Measurements from ENCODE around the gene PCSK6. TPM values are rescaled to one million over a fixed set of nuclear protein-coding genes. Genes with fewer than 3 reads are reported as not detected.

Gene PCSK6
- total RNA-seq, 2 donors from 2014 or later: 5.1 to 8.8 TPM

- no peaks in the 10 kb centered on the region for H3K27me3 ChIP-seq (replicated peaks; ENCODE audit: insufficient read depth)
- no peaks in the 10 kb centered on the region for H3K9me3 ChIP-seq
- H3K27ac ChIP-seq: no peak overlapping the region
- no peaks in the 10 kb centered on the region for H3K4me1 ChIP-seq (ENCODE audit: control insufficient read depth in 1 of 2, low read depth in 2 of 2)
- no peak overlapping the region for H3K4me3 ChIP-seq
- H3K36me3 ChIP-seq: no peaks in the 10 kb centered on the region
- no peak for ATAC-seq (ENCODE audit: insufficient number of reproducible peaks, low FRiP score, low read depth)
- TF ChIP-seq, protein P1, sequence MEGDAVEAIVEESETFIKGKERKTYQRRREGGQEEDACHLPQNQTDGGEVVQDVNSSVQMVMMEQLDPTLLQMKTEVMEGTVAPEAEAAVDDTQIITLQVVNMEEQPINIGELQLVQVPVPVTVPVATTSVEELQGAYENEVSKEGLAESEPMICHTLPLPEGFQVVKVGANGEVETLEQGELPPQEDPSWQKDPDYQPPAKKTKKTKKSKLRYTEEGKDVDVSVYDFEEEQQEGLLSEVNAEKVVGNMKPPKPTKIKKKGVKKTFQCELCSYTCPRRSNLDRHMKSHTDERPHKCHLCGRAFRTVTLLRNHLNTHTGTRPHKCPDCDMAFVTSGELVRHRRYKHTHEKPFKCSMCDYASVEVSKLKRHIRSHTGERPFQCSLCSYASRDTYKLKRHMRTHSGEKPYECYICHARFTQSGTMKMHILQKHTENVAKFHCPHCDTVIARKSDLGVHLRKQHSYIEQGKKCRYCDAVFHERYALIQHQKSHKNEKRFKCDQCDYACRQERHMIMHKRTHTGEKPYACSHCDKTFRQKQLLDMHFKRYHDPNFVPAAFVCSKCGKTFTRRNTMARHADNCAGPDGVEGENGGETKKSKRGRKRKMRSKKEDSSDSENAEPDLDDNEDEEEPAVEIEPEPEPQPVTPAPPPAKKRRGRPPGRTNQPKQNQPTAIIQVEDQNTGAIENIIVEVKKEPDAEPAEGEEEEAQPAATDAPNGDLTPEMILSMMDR (IDR thresholded peaks at IDR 0.05): no peak
- no peak for DNase-seq (ENCODE audit: low spot score)
Observed at GRCh38 chr15:101433396-101433795, 56.1 kb downstream of the PCSK6 start.

DNA sequence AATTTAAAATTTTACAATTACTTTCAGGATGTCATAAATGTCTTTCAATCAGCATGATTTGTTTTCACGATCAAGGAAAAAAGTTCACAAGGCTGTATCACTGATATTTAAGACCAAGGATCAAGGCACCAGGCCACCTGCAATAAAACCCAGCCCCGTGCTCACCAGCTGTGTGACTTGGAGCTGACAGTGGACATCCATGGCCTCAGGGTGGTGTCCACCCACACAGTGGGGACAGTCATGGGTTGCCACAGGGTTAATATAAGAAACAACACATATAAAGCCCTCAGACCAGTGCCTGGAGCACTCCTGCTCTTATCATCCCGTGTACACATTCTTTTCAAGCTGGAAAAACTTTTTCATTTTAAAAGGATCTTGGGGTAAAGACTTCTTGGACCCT lies 56.5 kb downstream of the PCSK6 start:
- Histone ChIP-seq H3K36me3 (no peaks in the 10 kb centered on the region), H3K27me3 (replicated peaks; ENCODE audit: insufficient read depth) (no peaks in the 10 kb centered on the region), H3K4me3 (no peak overlapping the region), H3K4me1 (ENCODE audit: control insufficient read depth in 1 of 2, low read depth in 2 of 2) (no peaks in the 10 kb centered on the region), H3K27ac (no peak overlapping the region), H3K9me3 (no peaks in the 10 kb centered on the region)
- no peak for DNase-seq (ENCODE audit: low spot score)
- ATAC-seq (ENCODE audit: insufficient number of reproducible peaks, low FRiP score, low read depth): no peak
- TF ChIP-seq, protein P1 (IDR thresholded peaks at IDR 0.05): no peak

- no peak overlapping the region for H3K27ac ChIP-seq
- H3K36me3 ChIP-seq: no peaks in the 10 kb centered on the region
- no peaks in the 10 kb centered on the region for H3K4me1 ChIP-seq (ENCODE audit: control insufficient read depth in 1 of 2, low read depth in 2 of 2)
- no peak overlapping the region for H3K4me3 ChIP-seq
- DNase-seq (ENCODE audit: low spot score) (no peak), ATAC-seq (ENCODE audit: insufficient number of reproducible peaks, low FRiP score, low read depth) (no peak)
- no peaks in the 10 kb centered on the region for H3K27me3 ChIP-seq (replicated peaks; ENCODE audit: insufficient read depth)
- no peaks in the 10 kb centered on the region for H3K9me3 ChIP-seq
- TF ChIP-seq, protein P1 (IDR thresholded peaks at IDR 0.05): no peak
Observed at GRCh38 chr15:101431748-101432147, 57.8 kb downstream of the PCSK6 start.

- TF ChIP-seq, protein P1 (IDR thresholded peaks at IDR 0.05): no peak
Observed at GRCh38 chr15:101431301-101431700, 58.2 kb downstream of the PCSK6 start.

DNA sequence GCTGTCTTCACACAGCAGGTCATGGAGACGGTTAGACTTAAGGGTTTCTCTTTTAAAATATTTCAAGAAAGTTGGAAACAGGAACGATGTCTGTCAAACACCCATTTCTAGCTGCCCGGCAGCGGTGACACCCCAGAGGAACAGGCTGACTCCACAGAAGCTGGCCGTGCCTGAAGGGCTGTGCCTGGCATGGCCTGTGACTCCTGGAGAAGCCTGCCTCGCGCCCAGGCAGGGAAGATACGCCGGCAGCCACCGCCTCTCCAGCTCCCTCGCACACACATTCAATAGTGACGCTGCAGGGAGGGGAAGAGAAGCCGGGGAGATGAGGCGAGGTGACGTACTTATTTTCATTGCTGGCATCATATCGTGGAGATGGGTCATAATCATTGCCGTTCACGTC lies 59.9 kb downstream of the PCSK6 start:
- Histone ChIP-seq H3K4me3 (no peak overlapping the region), H3K27ac (no peak overlapping the region), H3K27me3 (replicated peaks; ENCODE audit: insufficient read depth) (no peaks in the 10 kb centered on the region), H3K9me3 (no peaks in the 10 kb centered on the region), H3K36me3 (no peaks in the 10 kb centered on the region), H3K4me1 (ENCODE audit: control insufficient read depth in 1 of 2, low read depth in 2 of 2) (no peaks in the 10 kb centered on the region)
- TF ChIP-seq, protein P1 (IDR thresholded peaks at IDR 0.05): no peak
- DNase-seq (ENCODE audit: low spot score): no peak
- ATAC-seq (ENCODE audit: insufficient number of reproducible peaks, low FRiP score, low read depth): no peak

More at GRCh38 chr15:101431301-101431700, 58.2 kb downstream of the PCSK6 start:
- no peak overlapping the region for H3K4me3 ChIP-seq
- no peaks in the 10 kb centered on the region for H3K36me3 ChIP-seq
- no peaks in the 10 kb centered on the region for H3K27me3 ChIP-seq (replicated peaks; ENCODE audit: insufficient read depth)
- DNase-seq (ENCODE audit: low spot score) (no peak), ATAC-seq (ENCODE audit: insufficient number of reproducible peaks, low FRiP score, low read depth) (no peak)
- H3K9me3 ChIP-seq: no peaks in the 10 kb centered on the region
- no peak overlapping the region for H3K27ac ChIP-seq
- no peaks in the 10 kb centered on the region for H3K4me1 ChIP-seq (ENCODE audit: control insufficient read depth in 1 of 2, low read depth in 2 of 2)
